Lung microvascular endothelial cell (primary cell): ENCODE measurements around the gene ZNHIT6. TPM values are rescaled to one million over a fixed set of nuclear protein-coding genes. Genes with fewer than 3 reads are reported as not detected.

Experiments
- DNase-seq, 2 donors: peaks; one replicate each; pipeline versions ENCODE4 v3.0.0 to v3.0.0-alpha.2; 2010; ENCODE audit warnings: low read depth in 2 of 2
- total RNA-seq: library from RNA; depleted of rRNA; stranded (reverse); fragments of >200 nt; gene quantifications from 2 replicates; pipeline ENCODE4 v1.2.1, GENCODE V29; 2014

The ZNHIT6 gene
- total RNA-seq, 1 donor from 2014 or later = 11.1 TPM

- peak in 1 of 2 donors; percentile 81 for DNase-seq
Measured at GRCh38 chr1:85623061-85623471, 85.2 kb downstream of the ZNHIT6 start.

DNA sequence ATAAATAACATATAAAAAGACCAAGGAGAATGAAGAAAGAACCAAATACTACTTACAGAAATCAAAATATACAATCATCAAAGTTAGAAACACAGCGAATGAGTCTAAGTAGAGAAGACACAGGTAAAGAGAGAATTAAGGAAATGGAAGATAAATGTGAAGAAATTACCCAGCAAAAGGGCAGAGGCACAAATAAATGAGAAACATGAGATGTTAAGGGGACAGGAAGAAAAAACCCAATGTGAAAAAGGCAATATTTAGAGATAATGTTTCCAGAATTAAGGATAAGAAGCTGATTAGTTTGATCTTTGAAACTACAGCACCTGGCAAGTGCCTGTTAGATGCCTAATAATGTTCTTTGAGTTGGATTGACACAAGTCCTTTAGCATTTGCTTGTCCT, 86.8 kb downstream of the ZNHIT6 start:
- DNase-seq = no peak

DNA sequence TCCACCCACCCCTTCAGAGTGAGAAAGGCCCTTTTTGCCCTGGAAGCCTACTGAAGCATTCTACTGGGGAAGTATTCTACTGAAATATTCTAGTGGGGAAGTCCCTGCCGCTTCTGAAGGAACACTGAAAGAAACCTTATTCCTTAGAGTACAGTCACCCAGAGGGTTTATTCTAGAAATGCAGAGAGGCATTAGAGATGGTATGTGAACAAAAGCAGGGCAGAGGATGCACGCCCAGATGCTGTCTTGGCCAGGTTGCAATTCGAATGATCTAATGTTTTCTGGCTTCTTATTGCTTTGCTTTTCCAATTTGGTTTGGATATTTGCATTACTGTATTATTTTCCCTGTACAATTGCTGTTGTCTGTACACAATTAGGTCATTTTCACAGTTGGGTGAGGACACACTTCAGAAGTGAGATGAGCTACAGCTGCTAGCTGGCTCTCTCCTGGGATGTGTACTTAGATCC, 90.6 kb downstream of the ZNHIT6 start:
- no peak for DNase-seq

- no peak for DNase-seq
Measured at GRCh38 chr1:85616736-85617135, 91.5 kb downstream of the ZNHIT6 start.

DNA sequence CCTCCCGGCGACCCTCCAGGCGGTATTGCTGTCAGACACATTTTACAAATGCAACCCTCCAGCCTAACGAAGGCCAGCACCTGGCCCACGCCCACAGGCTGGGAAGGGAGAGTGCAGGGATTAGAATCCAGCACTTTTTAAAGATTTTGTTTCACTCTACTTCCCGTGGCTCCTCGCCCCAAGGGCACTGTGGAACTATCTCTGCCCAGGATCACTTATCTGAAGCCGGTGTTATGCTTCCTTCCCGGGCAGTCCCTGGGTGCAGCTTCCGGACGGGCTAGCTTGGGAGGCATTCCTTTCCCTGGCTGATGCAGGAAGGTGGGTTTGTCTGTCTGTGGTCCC, 91.9 kb downstream of the ZNHIT6 start:
- no peak for DNase-seq

DNA sequence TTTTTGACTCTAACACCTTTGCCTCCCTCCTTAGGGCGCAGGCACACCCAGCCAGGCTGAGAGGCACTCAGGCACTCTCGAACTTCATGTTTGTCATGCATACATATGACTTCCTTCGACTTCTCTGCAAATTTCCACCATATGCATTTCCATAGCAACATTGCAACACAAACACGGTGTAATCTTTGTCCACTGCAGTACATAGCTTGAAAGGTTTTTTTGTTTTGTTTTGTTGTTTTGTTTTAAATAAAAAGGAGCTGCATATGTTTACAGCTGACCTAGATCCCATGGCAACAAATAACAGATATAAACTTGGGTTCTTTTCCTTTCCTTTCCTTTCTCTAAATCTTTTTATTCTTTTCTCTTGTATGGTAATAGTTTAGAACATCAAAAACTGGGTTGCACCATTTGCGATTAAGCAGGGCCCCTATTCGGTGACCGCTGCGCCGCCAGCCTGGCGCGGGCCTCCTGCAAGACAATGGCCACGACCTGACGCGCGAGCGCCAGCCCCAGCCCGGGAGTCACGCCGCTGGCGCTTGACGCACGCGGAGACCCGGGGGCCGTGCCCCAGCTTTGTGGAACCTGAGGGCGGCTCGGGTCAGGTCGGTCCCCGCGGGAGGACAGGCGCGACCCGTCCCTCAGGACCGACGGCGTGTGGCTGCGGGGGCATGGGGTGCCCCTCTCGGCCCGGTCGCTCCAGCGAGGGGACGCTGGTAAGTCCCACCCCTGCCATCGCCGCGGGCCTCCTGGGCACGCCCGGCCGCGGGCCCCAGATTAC, 92.5 kb downstream of the ZNHIT6 start:
- DNase-seq = peak in 1 of 2 donors; percentile 29

DNA sequence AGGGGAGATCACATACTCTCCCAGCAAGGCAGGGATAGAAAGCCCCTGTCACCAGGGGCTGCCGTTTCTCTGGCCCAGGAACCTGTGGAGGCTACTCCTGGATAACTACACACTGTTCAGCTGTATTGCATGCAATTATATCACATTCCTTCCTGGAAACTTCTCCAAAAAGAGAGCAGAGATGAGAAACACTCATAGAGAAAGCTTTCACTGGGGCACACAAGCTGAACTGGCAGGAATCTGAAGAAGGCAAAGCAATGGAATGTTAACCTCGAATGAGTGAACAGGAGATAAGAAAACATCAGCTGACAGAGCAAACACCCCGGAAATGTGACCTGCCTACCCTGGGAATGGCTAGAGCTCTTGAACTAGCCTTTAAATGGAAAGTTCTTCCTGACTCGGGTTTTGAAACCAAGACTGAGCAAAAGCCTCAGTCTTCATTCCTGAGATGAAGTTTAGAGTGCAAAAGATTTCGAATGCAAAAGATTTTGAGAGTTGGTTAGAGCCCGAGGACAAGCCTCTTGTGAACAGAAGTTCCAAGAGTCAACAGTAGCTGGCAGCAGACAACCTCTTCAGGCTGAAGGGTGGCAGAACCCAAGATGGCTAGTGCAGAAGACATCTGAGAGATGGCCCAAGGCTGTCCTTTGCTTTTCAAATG, 95.4 kb downstream of the ZNHIT6 start:
- DNase-seq = peak in 1 of 2 donors; percentile 58

GRCh38 chr1:85611856-85612255, 96.4 kb downstream of the ZNHIT6 start:
- DNase-seq = peak in 1 of 2 donors; percentile 91

GRCh38 chr1:85611425-85611824, 96.8 kb downstream of the ZNHIT6 start:
- DNase-seq = no peak

GRCh38 chr1:85609976-85610375, 98.3 kb downstream of the ZNHIT6 start:
- DNase-seq = no peak

DNA sequence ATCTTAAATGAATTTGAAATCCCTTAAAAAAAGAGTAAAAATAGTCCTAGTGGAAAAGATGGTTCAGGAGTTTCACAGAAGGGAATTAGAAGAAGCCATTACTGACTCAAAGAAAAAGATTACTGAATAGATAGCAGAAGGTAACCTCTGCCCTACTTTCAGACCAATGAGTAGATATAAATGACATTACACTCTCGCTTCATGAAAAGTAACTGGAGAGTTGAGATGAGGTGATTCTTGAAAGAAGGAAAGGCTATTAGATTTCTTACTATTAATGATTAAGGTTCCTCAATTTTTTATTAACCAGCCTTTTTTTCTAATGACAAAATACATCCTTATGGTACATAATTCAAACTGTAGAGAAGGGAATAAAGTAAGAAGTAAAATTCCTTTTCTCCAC, 99.4 kb downstream of the ZNHIT6 start:
- no peak for DNase-seq

DNA sequence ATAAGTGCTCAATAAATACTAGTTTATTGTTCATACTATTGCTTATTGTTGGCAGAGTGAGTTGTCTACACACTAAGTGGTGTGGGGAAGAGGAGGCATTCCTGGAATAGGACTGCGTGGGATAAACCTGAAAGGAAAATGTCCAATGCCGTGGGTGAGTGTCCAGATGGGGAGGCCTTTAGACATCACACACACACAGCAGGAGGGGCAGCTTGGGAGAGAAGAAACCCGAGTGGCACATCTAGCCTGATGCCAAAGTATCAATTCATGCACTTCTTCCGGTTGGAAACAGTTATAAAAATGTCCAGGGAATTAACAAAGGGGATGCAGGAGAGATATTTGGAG, 100.3 kb downstream of the ZNHIT6 start:
- DNase-seq = no peak

DNA sequence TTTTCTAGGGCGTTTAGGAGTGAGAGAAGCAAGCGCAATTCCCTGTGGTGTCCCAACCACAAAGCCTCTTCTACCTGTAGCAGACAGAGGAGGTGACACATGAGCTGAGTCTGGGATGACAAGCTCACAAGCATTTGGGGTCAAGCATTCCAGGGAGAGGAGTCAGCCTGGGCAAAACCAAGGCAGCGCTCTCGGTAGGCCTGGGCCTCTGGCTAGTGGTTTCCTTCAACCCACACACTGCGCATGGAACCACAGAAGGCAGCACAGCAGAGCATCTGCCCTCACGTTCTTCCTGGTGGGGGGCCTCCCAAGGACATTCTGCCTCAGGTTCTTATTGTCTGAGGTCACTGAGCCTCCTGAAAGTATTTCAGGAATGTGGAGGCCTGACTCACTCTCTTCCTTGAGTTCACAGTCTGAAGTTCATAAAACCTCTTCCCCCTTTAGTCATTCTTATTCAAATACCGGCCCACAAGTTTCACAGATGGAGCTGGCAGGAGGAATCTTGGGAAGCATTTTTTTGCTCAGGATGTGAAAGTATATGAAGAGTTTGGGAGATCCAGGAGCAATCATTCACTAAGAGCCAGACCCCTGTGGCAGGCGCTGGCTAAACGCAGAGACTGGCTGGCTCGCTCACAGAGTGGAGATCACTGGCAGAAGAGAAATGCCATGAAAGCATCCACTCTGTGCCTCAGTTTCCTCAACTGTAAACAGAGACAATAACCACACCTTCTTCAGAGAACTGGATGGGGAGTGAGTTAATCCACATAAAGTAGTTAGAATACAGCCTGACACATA, 100.9 kb downstream of the ZNHIT6 start:
- peak in 1 of 2 donors; percentile 96 for DNase-seq

DNA sequence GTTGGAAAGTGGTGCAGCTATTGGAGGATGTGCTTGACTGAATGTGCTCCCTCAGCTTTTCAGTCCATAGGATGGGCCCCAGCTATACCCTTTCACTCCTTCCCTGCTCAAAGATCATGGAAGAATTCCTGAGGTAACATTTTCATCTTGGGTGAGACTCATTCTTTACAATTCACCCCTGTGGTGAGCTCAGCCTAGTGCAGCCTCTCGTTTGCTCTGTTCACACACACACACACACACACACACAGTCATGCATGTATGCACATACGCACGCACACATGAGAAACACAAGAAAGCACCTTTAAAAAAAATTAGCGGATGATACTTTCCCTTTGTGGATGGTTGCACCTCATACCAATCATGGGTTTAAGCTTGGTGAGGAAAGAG, 101.8 kb downstream of the ZNHIT6 start:
- no peak for DNase-seq

DNA sequence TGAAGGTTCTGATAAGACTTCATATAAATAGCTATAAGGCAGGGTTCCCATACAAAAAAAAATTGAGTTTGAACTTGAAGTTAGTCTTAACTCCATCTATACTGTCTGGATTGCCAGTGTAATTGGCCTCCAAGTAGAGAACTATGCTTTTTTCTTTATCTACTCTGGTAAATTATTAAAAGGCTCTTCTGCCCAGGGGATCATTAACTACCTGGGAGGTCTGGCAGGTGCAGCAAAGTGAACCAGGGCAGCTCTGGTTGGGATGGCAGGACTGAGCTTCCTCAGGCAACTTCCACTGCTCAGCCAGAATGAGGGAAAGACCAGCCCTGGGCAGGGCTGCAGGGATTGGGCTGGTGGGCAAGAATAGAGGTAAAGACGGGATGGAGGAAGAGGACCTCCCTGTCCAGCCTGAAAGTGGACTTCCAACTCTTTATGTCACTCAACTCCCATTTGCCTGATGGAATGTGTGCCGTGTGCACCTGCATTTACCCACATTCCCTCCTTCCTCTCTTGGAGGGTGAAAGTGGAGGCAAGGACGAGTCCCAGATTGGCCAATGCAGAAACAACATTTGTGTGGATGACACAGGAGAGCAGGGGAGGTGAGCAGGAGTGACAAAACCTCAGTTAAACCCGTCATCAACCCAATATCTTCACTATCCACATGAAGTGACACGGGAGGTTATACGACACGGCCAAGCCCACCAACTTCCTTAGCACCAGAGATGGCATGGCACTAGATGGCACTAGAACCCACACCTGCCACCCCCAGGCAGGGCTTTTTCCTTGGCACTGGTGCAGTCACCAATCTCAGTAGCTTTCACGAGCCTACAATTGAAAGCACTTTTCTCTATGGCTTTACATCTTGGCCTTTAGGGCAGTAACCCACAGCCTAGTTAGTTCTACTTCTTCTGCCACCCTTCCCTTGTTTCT, 102.5 kb downstream of the ZNHIT6 start:
- no peak for DNase-seq

- DNase-seq = no peak
Measured at GRCh38 chr1:85604298-85604997, 103.8 kb downstream of the ZNHIT6 start.

DNA sequence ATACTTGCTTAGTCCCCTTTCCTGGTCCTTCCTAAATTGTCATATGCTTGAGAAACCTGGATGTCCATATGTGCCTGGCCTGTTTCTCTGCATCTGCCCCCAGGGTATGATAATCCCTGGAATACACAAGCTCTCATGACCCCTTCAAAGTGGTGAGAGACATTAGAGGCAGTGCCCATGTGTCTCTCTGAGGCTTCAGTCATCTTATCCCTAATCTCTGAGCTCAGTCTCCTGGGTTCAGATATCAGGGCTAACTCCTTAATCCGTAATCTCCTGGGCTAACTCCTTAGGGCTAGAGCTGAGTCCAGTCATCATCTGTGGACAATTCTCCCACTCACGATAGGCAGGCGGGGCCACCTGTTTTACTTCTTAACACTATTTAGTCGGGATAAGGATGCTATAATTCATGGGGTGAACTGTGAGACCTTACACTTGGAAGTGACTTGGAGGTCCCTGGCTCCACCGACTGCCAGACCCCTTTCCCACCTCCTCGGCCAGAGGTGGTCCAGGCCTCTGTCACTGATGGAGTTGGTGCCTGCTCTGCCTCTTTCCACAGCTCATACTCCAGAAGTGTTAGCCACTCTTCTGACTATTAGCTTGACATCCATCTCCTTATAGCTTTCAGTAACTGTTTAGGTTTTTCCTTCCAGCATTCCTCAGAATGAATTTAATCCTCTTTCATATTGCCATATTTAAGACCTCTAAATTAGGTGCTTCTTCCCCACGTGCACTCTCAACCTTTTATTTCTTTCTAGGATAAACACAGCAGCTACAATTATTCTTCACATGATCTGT, 105.0 kb downstream of the ZNHIT6 start:
- DNase-seq = no peak

- no peak for DNase-seq
Measured at GRCh38 chr1:85602571-85602970, 105.7 kb downstream of the ZNHIT6 start.

GRCh38 chr1:85601901-85602300, 106.3 kb downstream of the ZNHIT6 start:
- no peak for DNase-seq

- no peak for DNase-seq
Measured at GRCh38 chr1:85599681-85600080, 108.6 kb downstream of the ZNHIT6 start.
